ENCODE results near the gene TSSK6. TPM values are rescaled to one million over a fixed set of nuclear protein-coding genes. Genes with fewer than 3 reads are reported as not detected.
A peak's percentile ranks its signal among the peaks of the same experiment; 100 is the strongest.

The TSSK6 gene
- total and polyA plus RNA-seq, 9 donors, result 0.31 to 0.80 (median 0.64) TPM

GRCh38 chr19:19495614-19496603 is 19.4 kb downstream of the TSSK6 start:
- no peak for DNase-seq
- Histone ChIP-seq H3K27ac (ENCODE audit: low read length) (no peak overlapping the region), H3K4me3 (ENCODE audit: low read length) (no peak overlapping the region), H3K27me3 (ENCODE audit: control insufficient read depth, insufficient read depth, low read length) (no peaks in the 10 kb centered on the region), H3K4me1 (ENCODE audit: control insufficient read depth, insufficient read depth, low read length) (peaks cover 8% of the 10 kb centered on the region), H3K9me3 (replicated peaks; ENCODE audit: control insufficient read depth, low read depth, low read length) (no peaks in the 10 kb centered on the region), H3K36me3 (ENCODE audit: control insufficient read depth, insufficient read depth, low read length) (peaks cover 90% of the 10 kb centered on the region)
- 90% methylated on average over 28 of the region's 30 CpGs for WGBS (ENCODE audit: insufficient coverage)

GRCh38 chr19:19493841-19494546 is 21.4 kb downstream of the TSSK6 start:
- Histone ChIP-seq H3K27me3 (ENCODE audit: control insufficient read depth, insufficient read depth, low read length) (no peaks in the 10 kb centered on the region), H3K36me3 (ENCODE audit: control insufficient read depth, insufficient read depth, low read length) (peaks cover 71% of the 10 kb centered on the region)

GRCh38 chr19:19492026-19492610 is 23.2 kb downstream of the TSSK6 start:
- WGBS (ENCODE audit: insufficient coverage), result 88% methylated on average over 18 of the region's 21 CpGs

More at GRCh38 chr19:19493841-19494546, 21.4 kb downstream of the TSSK6 start:
- no peak overlapping the region for H3K4me3 ChIP-seq (ENCODE audit: low read length)
- WGBS (ENCODE audit: insufficient coverage), result 90% methylated on average over 13 of the region's 15 CpGs
- DNase-seq, result no peak
- no peak overlapping the region for H3K27ac ChIP-seq (ENCODE audit: low read length)
- H3K9me3 ChIP-seq (replicated peaks; ENCODE audit: control insufficient read depth, low read depth, low read length), result no peaks in the 10 kb centered on the region
- peaks cover 18% of the 10 kb centered on the region for H3K4me1 ChIP-seq (ENCODE audit: control insufficient read depth, insufficient read depth, low read length)

GRCh38 chr19:19491321-19492025 is 23.9 kb downstream of the TSSK6 start:
- Histone ChIP-seq H3K4me1 (ENCODE audit: control insufficient read depth, insufficient read depth, low read length) (peaks cover 36% of the 10 kb centered on the region), H3K4me3 (ENCODE audit: low read length) (no peak overlapping the region), H3K27ac (ENCODE audit: low read length) (no peak overlapping the region), H3K27me3 (ENCODE audit: control insufficient read depth, insufficient read depth, low read length) (no peaks in the 10 kb centered on the region), H3K9me3 (replicated peaks; ENCODE audit: control insufficient read depth, low read depth, low read length) (no peaks in the 10 kb centered on the region), H3K36me3 (ENCODE audit: control insufficient read depth, insufficient read depth, low read length) (peaks cover 46% of the 10 kb centered on the region)
- no peak for DNase-seq
- 91% methylated on average over 12 of the region's 15 CpGs for WGBS (ENCODE audit: insufficient coverage)

More at GRCh38 chr19:19492026-19492610, 23.2 kb downstream of the TSSK6 start:
- DNase-seq, result no peak
- Histone ChIP-seq H3K9me3 (replicated peaks; ENCODE audit: control insufficient read depth, low read depth, low read length) (no peaks in the 10 kb centered on the region), H3K27ac (ENCODE audit: low read length) (no peak overlapping the region), H3K4me3 (ENCODE audit: low read length) (no peak overlapping the region), H3K36me3 (ENCODE audit: control insufficient read depth, insufficient read depth, low read length) (peaks cover 52% of the 10 kb centered on the region), H3K4me1 (ENCODE audit: control insufficient read depth, insufficient read depth, low read length) (peaks cover 33% of the 10 kb centered on the region), H3K27me3 (ENCODE audit: control insufficient read depth, insufficient read depth, low read length) (no peaks in the 10 kb centered on the region)

- 36% methylated on average over 16 of the region's 20 CpGs for WGBS (ENCODE audit: insufficient coverage)
- Histone ChIP-seq H3K27me3 (ENCODE audit: control insufficient read depth, insufficient read depth, low read length) (no peaks in the 10 kb centered on the region), H3K36me3 (ENCODE audit: control insufficient read depth, insufficient read depth, low read length) (peaks cover 35% of the 10 kb centered on the region), H3K4me1 (ENCODE audit: control insufficient read depth, insufficient read depth, low read length) (peaks cover 46% of the 10 kb centered on the region), H3K9me3 (replicated peaks; ENCODE audit: control insufficient read depth, low read depth, low read length) (no peaks in the 10 kb centered on the region), H3K4me3 (ENCODE audit: low read length) (no peak overlapping the region), H3K27ac (ENCODE audit: low read length) (peak overlapping the region; percentile 78)
- peak; percentile 92 for DNase-seq
Measured at GRCh38 chr19:19490214-19490968, 25.0 kb downstream of the TSSK6 start.

GRCh38 chr19:19489804-19490204 is 25.5 kb downstream of the TSSK6 start:
- DNase-seq, result peak; percentile 51
- WGBS (ENCODE audit: insufficient coverage), result 60% methylated on average over 9 of the region's 9 CpGs
- H3K9me3 ChIP-seq (replicated peaks; ENCODE audit: control insufficient read depth, low read depth, low read length), result no peaks in the 10 kb centered on the region
- H3K27ac ChIP-seq (ENCODE audit: low read length), result peak overlapping the region; percentile 78
- H3K36me3 ChIP-seq (ENCODE audit: control insufficient read depth, insufficient read depth, low read length), result peaks cover 33% of the 10 kb centered on the region
- H3K27me3 ChIP-seq (ENCODE audit: control insufficient read depth, insufficient read depth, low read length), result no peaks in the 10 kb centered on the region
- H3K4me3 ChIP-seq (ENCODE audit: low read length), result no peak overlapping the region
- H3K4me1 ChIP-seq (ENCODE audit: control insufficient read depth, insufficient read depth, low read length), result peaks cover 52% of the 10 kb centered on the region

- no peak overlapping the region for H3K4me3 ChIP-seq (ENCODE audit: low read length)
- DNase-seq, result peak; percentile 96
- H3K27ac ChIP-seq (ENCODE audit: low read length), result peak overlapping the region; percentile 78
- H3K4me1 ChIP-seq (ENCODE audit: control insufficient read depth, insufficient read depth, low read length), result peaks cover 57% of the 10 kb centered on the region
- no peaks in the 10 kb centered on the region for H3K9me3 ChIP-seq (replicated peaks; ENCODE audit: control insufficient read depth, low read depth, low read length)
- no peaks in the 10 kb centered on the region for H3K27me3 ChIP-seq (ENCODE audit: control insufficient read depth, insufficient read depth, low read length)
- 0% methylated on average over 1 of the region's 14 CpGs for WGBS (ENCODE audit: insufficient coverage)
- H3K36me3 ChIP-seq (ENCODE audit: control insufficient read depth, insufficient read depth, low read length), result peaks cover 25% of the 10 kb centered on the region
Measured at GRCh38 chr19:19488875-19489690, 26.3 kb downstream of the TSSK6 start.

- peaks cover 65% of the 10 kb centered on the region for H3K4me1 ChIP-seq (ENCODE audit: control insufficient read depth, insufficient read depth, low read length)
- no peak for DNase-seq
- WGBS (ENCODE audit: insufficient coverage), result 70% methylated on average over 7 of the region's 20 CpGs
Measured at GRCh38 chr19:19487950-19488874, 27.1 kb downstream of the TSSK6 start.

More at GRCh38 chr19:19487950-19488874, 27.1 kb downstream of the TSSK6 start:
- Histone ChIP-seq H3K9me3 (replicated peaks; ENCODE audit: control insufficient read depth, low read depth, low read length) (no peaks in the 10 kb centered on the region), H3K27ac (ENCODE audit: low read length) (peak overlapping the region; percentile 78), H3K4me3 (ENCODE audit: low read length) (no peak overlapping the region), H3K27me3 (ENCODE audit: control insufficient read depth, insufficient read depth, low read length) (no peaks in the 10 kb centered on the region), H3K36me3 (ENCODE audit: control insufficient read depth, insufficient read depth, low read length) (peaks cover 18% of the 10 kb centered on the region)
